ENCODE measurements around the gene DRAM1. TPM values are rescaled to one million over a fixed set of nuclear protein-coding genes. Genes with fewer than 3 reads are reported as not detected.

Gene DRAM1
- polyA plus RNA-seq, 1 donor (not counting 4 experiments of a cell fraction or from before 2014, with no cell fraction given) = 21.7 TPM

DNA sequence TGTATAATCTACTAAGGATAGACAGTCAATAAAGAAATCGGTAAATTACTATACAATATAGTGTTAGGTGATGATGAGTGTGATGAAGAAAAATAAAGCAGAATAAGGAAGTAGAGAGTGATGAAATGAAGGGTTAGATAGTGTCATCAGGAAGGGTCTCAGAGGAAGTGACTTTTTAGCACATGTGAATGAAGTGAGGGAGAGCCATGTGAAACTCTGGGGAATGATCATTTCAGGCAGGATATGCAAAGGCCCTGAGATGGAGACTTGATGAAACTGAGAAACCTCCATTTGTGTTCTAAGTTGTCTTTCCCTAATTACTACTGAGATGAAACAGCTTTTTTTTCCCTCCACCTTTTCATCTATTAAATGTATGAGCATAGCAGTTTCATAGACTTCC, 27.2 kb upstream of the DRAM1 start:
- FAIRE-seq = no peak

DNA sequence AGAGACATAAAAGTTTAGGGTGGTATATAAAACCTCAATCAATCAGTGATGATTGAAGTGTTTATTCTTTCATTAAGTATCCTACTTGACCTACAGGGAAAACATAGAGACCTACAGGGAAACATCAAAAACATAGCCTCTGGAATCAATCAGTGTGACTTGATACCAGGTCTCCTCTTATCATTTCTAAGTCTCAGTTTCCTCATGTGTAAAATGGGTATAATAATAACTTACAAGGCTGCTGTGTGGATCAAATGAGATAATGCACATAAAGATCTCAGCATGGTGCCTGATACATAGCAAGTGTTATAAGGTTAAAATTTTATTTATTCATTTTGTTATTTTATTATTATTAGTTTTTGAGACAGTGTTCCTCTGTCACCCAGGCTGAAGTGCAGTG, 24.4 kb upstream of the DRAM1 start:
- dilution Hi-C loops (cut with MboI; ENCODE audit: extremely low pct_ligation_motif_present, low sequenced_read_pairs) = no loop called here
- no peak for FAIRE-seq
- Histone ChIP-seq H3K9ac (ENCODE audit: control insufficient read depth, extremely low read depth, insufficient read depth, low read length) (no peak overlapping the region), H3K79me2 (ENCODE audit: control insufficient read depth, insufficient read depth, low read length) (no peaks in the 10 kb centered on the region), H2AFZ (ENCODE audit: control insufficient read depth, low read length) (no peak overlapping the region), H3K4me3 (ENCODE audit: control insufficient read depth in 2 of 3, extremely low read depth in 1 of 3, insufficient read depth in 2 of 3, low read depth in 1 of 3, low read length in 3 of 3) (no peak overlapping the region), H4K20me1 (ENCODE audit: control insufficient read depth, extremely low read depth, insufficient read depth, low read length) (no peaks in the 10 kb centered on the region), H3K4me2 (ENCODE audit: control insufficient read depth, extremely low read depth, insufficient read depth, low read depth, low read length) (no peak overlapping the region), H3K9me3 (ENCODE audit: control insufficient read depth, low read depth, low read length) (no peaks in the 10 kb centered on the region), H3K27me3 (ENCODE audit: control insufficient read depth, extremely low read depth, insufficient read depth, low read length) (no peaks in the 10 kb centered on the region), H3K36me3 (ENCODE audit: control insufficient read depth in 2 of 2, extremely low read depth in 1 of 2, insufficient read depth in 2 of 2, low read length in 2 of 2) (no peaks in the 10 kb centered on the region), H3K27ac (ENCODE audit: control insufficient read depth, insufficient read depth, low read length) (no peak overlapping the region), H3K9me1 (ENCODE audit: control insufficient read depth, extremely low read depth, insufficient read depth, low read length) (no peaks in the 10 kb centered on the region), H3K4me1 (ENCODE audit: control insufficient read depth, extremely low read depth, insufficient read depth, low read length) (peaks cover 20% of the 10 kb centered on the region)
- no peak for DNase-seq (ENCODE audit: low read depth, low spot score)
- no peak for TF ChIP-seq EZH2 (IDR thresholded peaks at IDR 0.05; ENCODE audit: low read length)
- TF ChIP-seq, protein P1, sequence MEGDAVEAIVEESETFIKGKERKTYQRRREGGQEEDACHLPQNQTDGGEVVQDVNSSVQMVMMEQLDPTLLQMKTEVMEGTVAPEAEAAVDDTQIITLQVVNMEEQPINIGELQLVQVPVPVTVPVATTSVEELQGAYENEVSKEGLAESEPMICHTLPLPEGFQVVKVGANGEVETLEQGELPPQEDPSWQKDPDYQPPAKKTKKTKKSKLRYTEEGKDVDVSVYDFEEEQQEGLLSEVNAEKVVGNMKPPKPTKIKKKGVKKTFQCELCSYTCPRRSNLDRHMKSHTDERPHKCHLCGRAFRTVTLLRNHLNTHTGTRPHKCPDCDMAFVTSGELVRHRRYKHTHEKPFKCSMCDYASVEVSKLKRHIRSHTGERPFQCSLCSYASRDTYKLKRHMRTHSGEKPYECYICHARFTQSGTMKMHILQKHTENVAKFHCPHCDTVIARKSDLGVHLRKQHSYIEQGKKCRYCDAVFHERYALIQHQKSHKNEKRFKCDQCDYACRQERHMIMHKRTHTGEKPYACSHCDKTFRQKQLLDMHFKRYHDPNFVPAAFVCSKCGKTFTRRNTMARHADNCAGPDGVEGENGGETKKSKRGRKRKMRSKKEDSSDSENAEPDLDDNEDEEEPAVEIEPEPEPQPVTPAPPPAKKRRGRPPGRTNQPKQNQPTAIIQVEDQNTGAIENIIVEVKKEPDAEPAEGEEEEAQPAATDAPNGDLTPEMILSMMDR (optimal IDR thresholded peaks at IDR 0.05 in 1 of 3, IDR thresholded peaks at IDR 0.05 in 1 of 3, conservative IDR thresholded peaks at IDR 0.05 in 1 of 3; ENCODE audit: extremely low read depth in 1 of 3, insufficient read depth in 2 of 3, low read length in 3 of 3) = no peak

More for the DNA sequence above, 27.2 kb upstream of the DRAM1 start:
- Histone ChIP-seq H3K9me1 (ENCODE audit: control insufficient read depth, extremely low read depth, insufficient read depth, low read length) (no peaks in the 10 kb centered on the region), H3K27ac (ENCODE audit: control insufficient read depth, insufficient read depth, low read length) (no peak overlapping the region), H3K79me2 (ENCODE audit: control insufficient read depth, insufficient read depth, low read length) (no peaks in the 10 kb centered on the region), H3K4me1 (ENCODE audit: control insufficient read depth, extremely low read depth, insufficient read depth, low read length) (peaks cover 7% of the 10 kb centered on the region), H3K36me3 (ENCODE audit: control insufficient read depth in 2 of 2, extremely low read depth in 1 of 2, insufficient read depth in 2 of 2, low read length in 2 of 2) (no peaks in the 10 kb centered on the region), H3K9ac (ENCODE audit: control insufficient read depth, extremely low read depth, insufficient read depth, low read length) (no peak overlapping the region), H2AFZ (ENCODE audit: control insufficient read depth, low read length) (no peak overlapping the region), H3K4me3 (ENCODE audit: control insufficient read depth in 2 of 3, extremely low read depth in 1 of 3, insufficient read depth in 2 of 3, low read depth in 1 of 3, low read length in 3 of 3) (no peak overlapping the region), H3K9me3 (ENCODE audit: control insufficient read depth, low read depth, low read length) (no peaks in the 10 kb centered on the region), H4K20me1 (ENCODE audit: control insufficient read depth, extremely low read depth, insufficient read depth, low read length) (no peaks in the 10 kb centered on the region), H3K27me3 (ENCODE audit: control insufficient read depth, extremely low read depth, insufficient read depth, low read length) (no peaks in the 10 kb centered on the region), H3K4me2 (ENCODE audit: control insufficient read depth, extremely low read depth, insufficient read depth, low read depth, low read length) (no peak overlapping the region)
- TF ChIP-seq EZH2 (IDR thresholded peaks at IDR 0.05; ENCODE audit: low read length) = no peak
- DNase-seq (ENCODE audit: low read depth, low spot score) = no peak
- dilution Hi-C loops (cut with MboI; ENCODE audit: extremely low pct_ligation_motif_present, low sequenced_read_pairs) = no loop called here

DNA sequence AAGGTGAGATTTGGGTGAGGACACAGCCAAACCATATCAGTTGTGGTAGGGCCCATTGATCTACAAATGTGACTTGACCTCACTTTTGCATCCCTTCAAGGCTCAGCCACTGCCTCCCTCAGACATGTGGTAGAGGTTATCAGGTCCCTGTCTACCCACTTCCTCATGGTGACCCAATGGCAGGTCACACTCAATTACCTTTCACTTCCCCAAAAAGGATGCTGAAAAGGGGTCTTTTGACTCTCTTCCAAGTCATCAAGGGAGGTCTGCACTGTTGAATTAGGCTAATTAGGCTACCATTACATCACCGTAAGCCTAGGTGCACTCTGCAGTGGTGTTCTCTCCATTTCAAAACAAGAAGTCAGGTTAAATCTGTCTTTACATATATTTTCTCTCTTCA, 22.6 kb upstream of the DRAM1 start:
- dilution Hi-C loops (cut with MboI; ENCODE audit: extremely low pct_ligation_motif_present, low sequenced_read_pairs) = no loop called here
- H3K9me1 ChIP-seq (ENCODE audit: control insufficient read depth, extremely low read depth, insufficient read depth, low read length) = no peaks in the 10 kb centered on the region
- H3K9me3 ChIP-seq (ENCODE audit: control insufficient read depth, low read depth, low read length) = no peaks in the 10 kb centered on the region
- H3K27me3 ChIP-seq (ENCODE audit: control insufficient read depth, extremely low read depth, insufficient read depth, low read length) = no peaks in the 10 kb centered on the region
- no peaks in the 10 kb centered on the region for H3K79me2 ChIP-seq (ENCODE audit: control insufficient read depth, insufficient read depth, low read length)
- FAIRE-seq = no peak
- TF ChIP-seq, protein P1 (optimal IDR thresholded peaks at IDR 0.05 in 1 of 3, IDR thresholded peaks at IDR 0.05 in 1 of 3, conservative IDR thresholded peaks at IDR 0.05 in 1 of 3; ENCODE audit: extremely low read depth in 1 of 3, insufficient read depth in 2 of 3, low read length in 3 of 3) = no peak
- no peak for TF ChIP-seq EZH2 (IDR thresholded peaks at IDR 0.05; ENCODE audit: low read length)
- no peak overlapping the region for H3K27ac ChIP-seq (ENCODE audit: control insufficient read depth, insufficient read depth, low read length)
- H2AFZ ChIP-seq (ENCODE audit: control insufficient read depth, low read length) = peak overlapping the region; percentile 64
- no peaks in the 10 kb centered on the region for H4K20me1 ChIP-seq (ENCODE audit: control insufficient read depth, extremely low read depth, insufficient read depth, low read length)
- H3K4me3 ChIP-seq (ENCODE audit: control insufficient read depth in 2 of 3, extremely low read depth in 1 of 3, insufficient read depth in 2 of 3, low read depth in 1 of 3, low read length in 3 of 3) = no peak overlapping the region
- DNase-seq (ENCODE audit: low read depth, low spot score) = no peak
- no peaks in the 10 kb centered on the region for H3K36me3 ChIP-seq (ENCODE audit: control insufficient read depth in 2 of 2, extremely low read depth in 1 of 2, insufficient read depth in 2 of 2, low read length in 2 of 2)
- peaks cover 23% of the 10 kb centered on the region for H3K4me1 ChIP-seq (ENCODE audit: control insufficient read depth, extremely low read depth, insufficient read depth, low read length)
- peak overlapping the region; percentile 34 for H3K4me2 ChIP-seq (ENCODE audit: control insufficient read depth, extremely low read depth, insufficient read depth, low read depth, low read length)
- no peak overlapping the region for H3K9ac ChIP-seq (ENCODE audit: control insufficient read depth, extremely low read depth, insufficient read depth, low read length)

Measured in keratinocyte (primary cell).